ENCODE measurements around the gene PRKCA.

DNA sequence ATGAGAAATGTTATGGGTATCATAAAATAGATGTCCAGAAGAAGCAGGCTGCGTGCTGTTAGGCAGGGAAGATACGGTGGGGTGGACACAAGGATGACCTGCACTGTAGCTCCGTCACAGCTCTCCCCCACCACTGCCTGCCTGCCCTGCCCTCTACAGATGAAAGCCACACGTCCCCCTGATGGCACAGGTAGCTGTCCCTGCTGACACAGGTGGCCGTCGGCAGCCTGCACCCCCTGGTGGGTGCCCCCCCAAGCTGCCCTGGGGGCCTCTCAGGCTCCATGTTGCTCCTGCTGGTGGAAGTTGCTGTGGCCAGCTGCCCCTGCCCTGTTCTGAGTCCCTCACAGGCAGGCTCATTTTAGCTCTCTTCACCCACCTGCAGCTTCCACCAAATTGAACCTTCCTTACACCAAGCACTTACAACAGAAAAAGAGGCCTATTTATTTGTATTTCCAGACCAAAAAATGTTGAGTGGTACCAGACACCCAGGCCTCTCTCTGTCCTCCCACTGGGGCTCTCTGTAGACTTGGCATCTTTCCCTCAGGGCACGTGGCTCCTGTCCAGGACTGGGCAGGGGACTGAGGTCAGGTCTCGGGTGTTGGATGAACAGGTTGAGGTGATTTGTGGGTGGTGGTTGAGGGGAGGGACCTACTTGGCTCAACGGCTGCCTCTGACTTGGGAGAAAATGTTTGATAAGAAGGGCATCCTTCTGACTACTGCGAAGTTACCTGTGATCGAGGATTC, 482.4 kb downstream of the PRKCA start:
- TF ChIP-seq, protein P1, sequence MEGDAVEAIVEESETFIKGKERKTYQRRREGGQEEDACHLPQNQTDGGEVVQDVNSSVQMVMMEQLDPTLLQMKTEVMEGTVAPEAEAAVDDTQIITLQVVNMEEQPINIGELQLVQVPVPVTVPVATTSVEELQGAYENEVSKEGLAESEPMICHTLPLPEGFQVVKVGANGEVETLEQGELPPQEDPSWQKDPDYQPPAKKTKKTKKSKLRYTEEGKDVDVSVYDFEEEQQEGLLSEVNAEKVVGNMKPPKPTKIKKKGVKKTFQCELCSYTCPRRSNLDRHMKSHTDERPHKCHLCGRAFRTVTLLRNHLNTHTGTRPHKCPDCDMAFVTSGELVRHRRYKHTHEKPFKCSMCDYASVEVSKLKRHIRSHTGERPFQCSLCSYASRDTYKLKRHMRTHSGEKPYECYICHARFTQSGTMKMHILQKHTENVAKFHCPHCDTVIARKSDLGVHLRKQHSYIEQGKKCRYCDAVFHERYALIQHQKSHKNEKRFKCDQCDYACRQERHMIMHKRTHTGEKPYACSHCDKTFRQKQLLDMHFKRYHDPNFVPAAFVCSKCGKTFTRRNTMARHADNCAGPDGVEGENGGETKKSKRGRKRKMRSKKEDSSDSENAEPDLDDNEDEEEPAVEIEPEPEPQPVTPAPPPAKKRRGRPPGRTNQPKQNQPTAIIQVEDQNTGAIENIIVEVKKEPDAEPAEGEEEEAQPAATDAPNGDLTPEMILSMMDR (IDR thresholded peaks at IDR 0.05): no peak
- TF ChIP-seq POLR2A (IDR thresholded peaks at IDR 0.05): no peak

All from ovary (tissue), 3 donors.